GM18507 (cell line): ENCODE results near the gene EEF1AKMT3.

ENCODE experiments used
- DNase-seq: peaks from one replicate; pipeline ENCODE4 v3.0.0; 2011; ENCODE audit warnings: low read depth; ENCODE audit not compliant: insufficient read length; ENCODE audit errors: extremely low spot score
- FAIRE-seq: peaks from 2 replicates; lab custom pipeline; 2011; peaks lifted over from hg19 to GRCh38; lab: Jason Lieb, UNC

EEF1AKMT3 gene

GRCh38 chr12:57746025-57746424, 26.4 kb upstream of the EEF1AKMT3 start:
- no peak for DNase-seq
- FAIRE-seq: no peak

- no peak for DNase-seq
- FAIRE-seq: no peak
Measured at GRCh38 chr12:57749061-57749460, 23.4 kb upstream of the EEF1AKMT3 start.

GRCh38 chr12:57750561-57751431, 21.6 kb upstream of the EEF1AKMT3 start:
- FAIRE-seq: no peak
- DNase-seq: no peak

DNA sequence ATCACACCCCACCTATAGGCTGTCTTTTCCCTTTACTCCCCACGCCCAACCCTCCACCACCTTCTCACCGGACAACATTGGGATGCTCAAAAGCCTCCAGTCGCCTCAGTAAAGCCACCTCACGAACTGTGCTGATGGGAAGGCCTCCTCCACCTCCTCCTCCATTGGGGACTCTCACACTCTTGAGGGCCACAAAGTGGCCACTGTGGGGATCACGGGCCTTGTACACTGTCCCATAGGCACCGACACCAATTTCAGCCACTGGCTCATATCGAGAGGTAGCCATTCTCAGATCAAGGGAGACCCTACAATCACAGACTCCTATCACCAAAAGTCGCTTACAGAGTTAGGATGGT, 21.0 kb upstream of the EEF1AKMT3 start:
- no peak for FAIRE-seq
- DNase-seq: no peak

GRCh38 chr12:57751788-57752667, 20.4 kb upstream of the EEF1AKMT3 start, which contains the start of gene CDK4:
TSS of gene CDK4 (minus strand) at chr12:57752310. CDS start at chr12:57751717, 593 bp downstream.
- peak; percentile 94 for DNase-seq
- FAIRE-seq: peak; percentile 99

DNA sequence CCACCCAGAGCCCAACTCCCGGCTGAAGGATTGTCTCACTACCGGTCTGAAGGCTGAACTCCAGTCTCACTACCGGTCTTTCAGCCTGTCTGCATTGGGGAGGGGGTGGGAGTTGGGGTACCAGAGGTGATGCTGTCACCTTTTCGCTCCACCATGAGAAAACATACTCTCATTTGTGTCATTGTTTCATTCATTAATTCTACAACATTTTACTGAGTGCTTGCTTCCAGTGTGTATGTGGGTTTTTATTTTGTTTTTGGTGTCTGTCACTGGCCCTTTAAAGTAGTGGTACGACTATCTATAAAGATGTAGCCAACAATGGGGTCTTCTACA, 19.8 kb upstream of the EEF1AKMT3 start:
- FAIRE-seq (no peak), DNase-seq (no peak)

DNA sequence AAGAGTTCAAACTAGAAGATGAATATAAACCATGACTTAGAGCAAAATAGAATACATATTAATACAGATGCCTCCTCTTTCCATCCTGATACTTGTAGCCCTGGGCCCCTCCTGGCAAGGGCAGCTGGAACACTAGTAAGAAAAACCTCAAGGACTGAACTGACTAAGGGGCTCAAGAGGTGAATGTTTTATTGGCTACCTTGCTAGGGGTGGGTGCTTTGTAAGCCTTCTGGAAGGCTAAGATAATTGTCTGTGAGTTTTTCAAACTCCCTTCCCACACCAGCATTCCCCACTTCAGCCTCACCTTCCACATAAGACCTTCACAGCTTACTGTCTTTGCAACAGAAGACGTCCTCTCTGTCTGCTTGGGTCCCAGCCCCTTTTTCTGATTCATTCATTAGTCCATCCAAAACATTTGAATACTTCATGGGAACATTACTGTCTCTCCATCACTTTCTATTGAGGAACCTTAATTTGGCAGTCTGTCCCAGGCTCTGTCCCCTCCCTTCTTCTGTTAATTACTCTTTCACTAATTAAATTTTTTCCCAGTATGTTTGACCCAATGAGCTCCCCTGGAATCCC, 18.6 kb upstream of the EEF1AKMT3 start:
- DNase-seq: no peak
- no peak for FAIRE-seq

GRCh38 chr12:57754411-57755193, 17.8 kb upstream of the EEF1AKMT3 start, which contains the start of gene MARCHF9:
TSS of gene MARCHF9 (plus strand) at chr12:57755103. CDS start at chr12:57755529, 426 bp downstream.
- FAIRE-seq (peak; percentile 67), DNase-seq (peak; percentile 53)

- FAIRE-seq (no peak), DNase-seq (no peak)
Measured at GRCh38 chr12:57755194-57755453, 17.3 kb upstream of the EEF1AKMT3 start.

GRCh38 chr12:57755454-57756372, 16.7 kb upstream of the EEF1AKMT3 start:
- FAIRE-seq: peak; percentile 18
- no peak for DNase-seq

GRCh38 chr12:57756406-57757341, 15.7 kb upstream of the EEF1AKMT3 start:
- FAIRE-seq: peak; percentile 66
- peak; percentile 54 for DNase-seq

DNA sequence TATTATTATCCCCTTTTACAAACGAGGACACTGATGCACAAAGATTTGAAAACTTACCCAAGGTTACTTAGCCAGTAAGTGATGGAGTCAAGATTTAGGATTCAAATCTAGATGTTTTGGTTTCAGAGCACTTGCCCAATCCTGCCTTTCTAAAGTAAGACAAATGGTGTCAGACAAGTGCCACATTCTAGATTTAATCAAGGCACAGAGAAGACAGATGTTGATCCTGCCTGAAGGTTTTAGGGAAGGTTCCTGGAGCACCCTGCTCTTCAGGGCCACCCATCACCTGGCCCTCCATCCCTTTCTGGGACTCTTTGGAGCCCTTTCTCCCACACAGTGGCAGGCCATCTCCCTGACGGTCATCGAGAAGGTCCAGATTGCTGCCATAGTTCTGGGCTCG, 14.6 kb upstream of the EEF1AKMT3 start:
- DNase-seq (no peak), FAIRE-seq (no peak)

DNA sequence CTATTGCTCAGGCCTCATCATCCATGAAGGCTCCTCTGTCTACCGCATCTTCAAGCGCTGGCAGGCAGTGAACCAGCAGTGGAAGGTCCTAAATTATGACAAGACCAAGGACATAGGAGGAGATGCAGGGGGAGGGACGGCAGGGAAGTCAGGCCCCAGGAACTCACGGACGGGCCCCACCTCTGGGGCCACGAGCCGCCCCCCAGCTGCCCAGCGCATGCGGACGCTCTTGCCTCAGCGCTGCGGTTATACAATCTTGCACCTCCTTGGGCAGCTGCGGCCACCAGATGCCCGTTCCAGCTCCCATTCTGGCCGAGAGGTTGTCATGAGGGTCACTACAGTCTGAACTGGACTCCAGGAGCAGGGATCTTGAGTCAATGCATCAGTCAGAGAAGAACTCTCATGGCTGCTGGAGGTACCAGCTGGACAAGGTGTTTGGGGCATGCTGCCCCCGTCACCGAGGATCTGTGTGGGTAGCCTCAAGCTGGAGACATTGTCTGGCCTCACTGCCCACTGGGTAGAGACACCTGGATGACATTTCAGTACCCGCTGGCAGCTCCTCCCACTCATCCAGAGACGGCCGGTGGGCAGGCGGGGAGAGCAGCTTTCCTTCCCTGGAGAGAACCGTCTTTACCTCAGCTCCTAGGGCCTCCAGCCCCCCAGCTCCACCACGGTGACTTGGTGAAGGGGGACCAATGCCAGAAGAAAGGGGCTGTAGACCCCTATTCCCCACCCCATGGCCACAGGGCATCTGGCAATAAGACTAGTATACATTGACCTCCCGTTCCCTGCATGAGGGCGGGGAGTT, 13.7 kb upstream of the EEF1AKMT3 start:
- DNase-seq (no peak), FAIRE-seq (no peak)

DNA sequence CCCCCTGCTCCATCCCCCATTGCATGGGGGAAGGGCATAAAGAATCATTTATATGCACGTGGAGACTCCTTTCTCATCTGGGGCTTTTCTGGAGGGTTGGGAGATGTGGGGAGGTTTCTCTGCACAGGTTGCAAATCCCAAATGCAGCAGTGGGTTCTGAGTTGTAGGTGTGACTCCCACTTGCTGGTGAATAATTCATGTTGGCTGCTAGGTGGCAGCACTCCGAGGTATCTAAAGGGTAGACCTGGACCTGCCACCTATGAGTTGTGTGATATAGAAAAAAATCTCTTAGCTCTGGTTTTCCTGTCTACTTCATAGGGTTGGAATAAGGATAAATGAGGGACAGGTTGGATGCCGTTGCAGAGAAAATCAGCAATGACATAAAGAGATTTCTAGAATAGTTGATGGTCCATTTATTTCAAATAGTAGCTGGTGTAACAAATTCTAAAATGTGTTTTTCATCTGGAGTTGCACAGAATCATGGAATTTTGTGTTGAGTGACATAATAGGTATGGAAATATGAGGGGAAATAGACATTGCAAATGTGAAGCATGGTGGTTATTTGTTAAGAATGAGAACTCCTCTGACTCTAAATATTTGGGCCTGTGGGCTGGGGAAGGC, 12.9 kb upstream of the EEF1AKMT3 start:
- DNase-seq (no peak), FAIRE-seq (peak; percentile 45)

GRCh38 chr12:57760347-57760982, 11.9 kb upstream of the EEF1AKMT3 start:
- FAIRE-seq: no peak

GRCh38 chr12:57761391-57761998, 10.9 kb upstream of the EEF1AKMT3 start:
- DNase-seq: no peak
- FAIRE-seq: no peak

More at GRCh38 chr12:57760347-57760982, 11.9 kb upstream of the EEF1AKMT3 start:
- no peak for DNase-seq
